BJ (cell line): ENCODE results near the gene PIGR. TPM values are rescaled to one million over a fixed set of nuclear protein-coding genes. Genes with fewer than 3 reads are reported as not detected.
A peak's percentile ranks its signal among the peaks of the same experiment; 100 is the strongest.

ENCODE experiments used
- CTCF ChIA-PET: fragments of 350-600 bp; formaldehyde crosslinking; extraction: SDS; loops from one replicate; lab custom pipeline; 2021; ENCODE audit warnings: antibody characterized with exemption, inconsistent platforms; lab: Yijun Ruan, JAX
- POLR2A ChIA-PET: fragments of 300-600 bp; sonication (Branson Sonifier 250); formaldehyde crosslinking; extraction: SDS; loops from one replicate; lab custom pipeline; 2021; ENCODE audit warnings: antibody characterized with exemption; lab: Charles Lee
- DNase-seq: peaks from one replicate; pipeline ENCODE4 v3.0.0-alpha.2; 2011; ENCODE audit warnings: low read depth
- H3K27me3 ChIP-seq: 2 replicates; pipeline ENCODE4 v1.6.0; 2011; ENCODE audit warnings: low read length; ENCODE audit not compliant: control insufficient read depth, insufficient read depth
- H3K36me3 ChIP-seq: 2 replicates; pipeline ENCODE4 v1.5.1; 2011; ENCODE audit warnings: low read length; ENCODE audit not compliant: control insufficient read depth, insufficient read depth
- H3K4me3 ChIP-seq: 2 replicates; pipeline ENCODE4 v1.5.1; 2011; ENCODE audit warnings: low read depth, mild to moderate bottlenecking, control low read depth, low read length
- CTCF ChIP-seq: IDR thresholded peaks from 2 replicates; pipeline ENCODE4 v1.5.1; 2011; ENCODE audit warnings: low read depth, mild to moderate bottlenecking, control low read depth, inconsistent platforms, low read length, moderate library complexity; ENCODE audit not compliant: insufficient read depth
- polyA plus RNA-seq: library from polyadenylated mRNA; depleted of rRNA; stranded (reverse); fragments of >200 nt; gene quantifications from 2 replicates; pipeline ENCODE4 v1.2.3, GENCODE V29; 2011

The PIGR gene
- polyA plus RNA-seq, 1 experiment = not detected

- TF ChIP-seq CTCF = no peak
- Histone ChIP-seq H3K4me3 (no peak overlapping the region), H3K36me3 (no peaks in the 10 kb centered on the region), H3K27me3 (peaks cover 15% of the 10 kb centered on the region)
- ChIA-PET POLR2A (no interaction called here), CTCF (interaction anchor here (0.7 to 2.2 kb wide), 4 partner anchors 15 to 43 kb away, joined by 3 to 5 read pairs (median 4); no protein-coding TSS in a partner anchor)
- DNase-seq = no peak
Measured at GRCh38 chr1:206939131-206939530, 7.1 kb downstream of the PIGR start.

- TF ChIP-seq CTCF = no peak
- no peak for DNase-seq
- POLR2A ChIA-PET = no interaction called here
- no peak overlapping the region for H3K4me3 ChIP-seq
- H3K36me3 ChIP-seq = no peaks in the 10 kb centered on the region
- peaks cover 7% of the 10 kb centered on the region for H3K27me3 ChIP-seq
- CTCF ChIA-PET = interaction anchor here (1.7 to 4.6 kb wide), 3 partner anchors 10 to 25 kb away, joined by 4 to 22 read pairs (median 9); partner anchors contain the start of gene PIGR
Measured at GRCh38 chr1:206937425-206937824, 8.8 kb downstream of the PIGR start.

GRCh38 chr1:206935491-206936067 lies 10.7 kb downstream of the PIGR start:
- no peaks in the 10 kb centered on the region for H3K36me3 ChIP-seq
- CTCF ChIA-PET = interaction anchor here (0.9 to 4.6 kb wide), 14 partner anchors 8 to 569 kb away, joined by 3 to 22 read pairs (median 4); partner anchors contain the start of gene PIGR
- no peak overlapping the region for H3K4me3 ChIP-seq
- peaks cover 1% of the 10 kb centered on the region; the same call in 1 of the 2 replicates for H3K27me3 ChIP-seq
- TF ChIP-seq CTCF = peak; percentile 60
- POLR2A ChIA-PET = no interaction called here
- no peak for DNase-seq

GRCh38 chr1:206933333-206933945 lies 12.8 kb downstream of the PIGR start:
- TF ChIP-seq CTCF = peak; percentile 59
- Histone ChIP-seq H3K4me3 (no peak overlapping the region), H3K36me3 (no peaks in the 10 kb centered on the region), H3K27me3 (no peaks in the 10 kb centered on the region)
- ChIA-PET POLR2A (interaction anchor here (0.7 kb wide), 1 partner anchor 15 kb away, joined by 6 read pairs; no protein-coding TSS in a partner anchor), CTCF (interaction anchor here (1.0 to 4.6 kb wide), 5 partner anchors 8 to 124 kb away, joined by 3 to 22 read pairs (median 3); partner anchors contain the start of genes FCAMR and PIGR)
- DNase-seq = no peak

GRCh38 chr1:206932177-206932576 lies 14.1 kb downstream of the PIGR start:
- DNase-seq = no peak
- Histone ChIP-seq H3K36me3 (no peaks in the 10 kb centered on the region), H3K4me3 (no peak overlapping the region), H3K27me3 (no peaks in the 10 kb centered on the region)
- no peak for TF ChIP-seq CTCF
- POLR2A ChIA-PET = no interaction called here
- CTCF ChIA-PET = interaction anchor here (0.7 to 1.9 kb wide), 10 partner anchors 9 to 232 kb away, joined by 3 to 7 read pairs (median 4); partner anchors contain the start of genes FCAMR, FCMR and PIGR
